IMR-90 (cell line): ENCODE data around the gene SLC38A3. TPM values are rescaled to one million over a fixed set of nuclear protein-coding genes. Genes with fewer than 3 reads are reported as not detected.

ENCODE experiments used
- ATAC-seq: fragments of 200-7000 bp; cut with Tn5 transposase; 2 replicates; pipeline ENCODE4 v1.9.1; 2020; ENCODE audit warnings: low read depth, mild to moderate bottlenecking, moderate library complexity
- BruUV-seq: library from RNA; stranded (reverse); fragments of 400-500 nt; replicated peaks from 2 replicates; lab custom pipeline; 2021; lab: Mats Ljungman, UMichigan
- CTCF ChIA-PET: fragments of 300-600 bp; formaldehyde crosslinking; extraction: SDS; loops from one replicate; lab custom pipeline; 2021; ENCODE audit warnings: antibody characterized with exemption; lab: Yijun Ruan, JAX
- POLR2A ChIA-PET: fragments of 300-600 bp; sonication (Branson Sonifier 250); formaldehyde crosslinking; loops from one replicate; lab custom pipeline; 2022; ENCODE audit warnings: antibody characterized with exemption; ENCODE audit not compliant: unreplicated experiment; lab: Charles Lee
- DNase-seq: peaks from one replicate; pipeline ENCODE4 v3.0.0; 2013
- H2AFZ ChIP-seq: replicated peaks from 2 replicates; pipeline ENCODE3; 2013; ENCODE audit warnings: low read length, mild to moderate bottlenecking; ENCODE audit not compliant: poor library complexity
- H2AK5ac ChIP-seq: 2 replicates; pipeline ENCODE4 v1.6.1; 2013; ENCODE audit warnings: low read depth, low read length, inconsistent platforms
- H2AK9ac ChIP-seq: replicated peaks from 2 replicates; pipeline ENCODE3; 2013; ENCODE audit warnings: mild to moderate bottlenecking, low read depth, low read length, moderate library complexity; ENCODE audit not compliant: poor library complexity
- H2BK120ac ChIP-seq: 2 replicates; pipeline ENCODE4 v1.6.1; 2013; ENCODE audit warnings: low read depth, low read length, inconsistent platforms
- H2BK15ac ChIP-seq: 3 replicates; pipeline ENCODE4 v1.6.1; 2013; ENCODE audit warnings: low read depth, low read length, inconsistent platforms
- H2BK20ac ChIP-seq: 2 replicates; pipeline ENCODE4 v1.6.1; 2013; ENCODE audit warnings: low read depth, mild to moderate bottlenecking, inconsistent platforms, low read length, moderate library complexity
- H2BK5ac ChIP-seq: 2 replicates; pipeline ENCODE4 v1.6.1; 2013; ENCODE audit warnings: mild to moderate bottlenecking, low read depth, low read length, inconsistent platforms; ENCODE audit not compliant: poor library complexity, severe bottlenecking
- H3K14ac ChIP-seq: replicated peaks from 2 replicates; pipeline ENCODE4 v1.6.1; 2013; ENCODE audit warnings: low read depth, low read length, inconsistent platforms
- H3K18ac ChIP-seq: 2 replicates; pipeline ENCODE4 v1.6.1; 2013; ENCODE audit warnings: low read depth, low read length, control low read depth
- H3K23ac ChIP-seq: 2 replicates; pipeline ENCODE4 v1.6.1; 2013; ENCODE audit warnings: low read depth, low read length, inconsistent platforms
- H3K27ac ChIP-seq: 2 replicates; pipeline ENCODE4 v1.5.1; 2013; ENCODE audit warnings: mild to moderate bottlenecking, control low read depth, low read length; ENCODE audit not compliant: insufficient read depth
- H3K27me3 ChIP-seq: 2 replicates; pipeline ENCODE4 v1.6.1; 2013; ENCODE audit warnings: low read length; ENCODE audit not compliant: control insufficient read depth, insufficient read depth
- H3K36me3 ChIP-seq: 2 replicates; pipeline ENCODE4 v1.6.1; 2013; ENCODE audit warnings: low read length, mixed read lengths; ENCODE audit not compliant: control insufficient read depth, insufficient read depth
- H3K4ac ChIP-seq: 2 replicates; pipeline ENCODE4 v1.6.1; 2013; ENCODE audit warnings: low read depth, low read length, inconsistent platforms
- H3K4me1 ChIP-seq: 2 replicates; pipeline ENCODE4 v1.6.1; 2013; ENCODE audit warnings: low read length, mixed read lengths; ENCODE audit not compliant: control insufficient read depth, insufficient read depth
- H3K4me2 ChIP-seq: 2 replicates; pipeline ENCODE4 v1.6.1; 2013; ENCODE audit warnings: low read depth, mild to moderate bottlenecking, control low read depth, low read length, moderate library complexity
- H3K4me3 ChIP-seq: 2 replicates; pipeline ENCODE4 v1.5.1; 2013; ENCODE audit warnings: low read depth, mild to moderate bottlenecking, control low read depth, low read length, moderate library complexity; ENCODE audit not compliant: insufficient read depth
- H3K56ac ChIP-seq: 2 replicates; pipeline ENCODE4 v1.6.1; 2013; ENCODE audit warnings: low read length, inconsistent platforms; ENCODE audit not compliant: insufficient read depth; ENCODE audit errors: extremely low read depth
- H3K79me1 ChIP-seq, 2 experiments: 2 replicates each; pipeline ENCODE4 v1.6.1; 2013; ENCODE audit warnings: low read length in 2 of 2, inconsistent platforms in 1 of 2, low read depth in 1 of 2
- H3K9ac ChIP-seq: 2 replicates; pipeline ENCODE4 v1.6.1; 2013; ENCODE audit warnings: low read depth, low read length, control low read depth
- H3K9me1 ChIP-seq: 2 replicates; pipeline ENCODE4 v1.6.1; 2013; ENCODE audit warnings: low read length, inconsistent platforms; ENCODE audit not compliant: insufficient read depth
- H3K9me3 ChIP-seq: 2 replicates; pipeline ENCODE4 v1.6.1; 2013; ENCODE audit warnings: low read length; ENCODE audit not compliant: control insufficient read depth, insufficient read depth
- H4K20me1 ChIP-seq: 2 replicates; pipeline ENCODE4 v1.6.1; 2013; ENCODE audit warnings: low read length, inconsistent platforms; ENCODE audit not compliant: insufficient read depth
- H4K5ac ChIP-seq: 2 replicates; pipeline ENCODE4 v1.6.1; 2013; ENCODE audit warnings: mild to moderate bottlenecking, low read depth, low read length, control low read depth
- H4K8ac ChIP-seq, 2 experiments: 2 replicates each; pipeline ENCODE4 v1.6.1; 2013; ENCODE audit warnings: low read depth in 2 of 2, low read length in 2 of 2, control low read depth in 1 of 2, inconsistent platforms in 1 of 2
- H4K91ac ChIP-seq: 2 replicates; pipeline ENCODE4 v1.6.1; 2013; ENCODE audit warnings: low read depth, low read length, inconsistent platforms; ENCODE audit not compliant: insufficient read depth
- BHLHE40 ChIP-seq: fragments of 150-350 bp; IDR thresholded peaks from 2 replicates; pipeline ENCODE4 v1.6.1; 2016; ENCODE audit warnings: mild to moderate bottlenecking, low read depth, low read length
- CEBPB ChIP-seq: IDR thresholded peaks from 2 replicates; pipeline ENCODE4 v1.6.1; 2012; ENCODE audit warnings: low read depth, low read length, improper control_type of control experiment
- CHD1 ChIP-seq: IDR thresholded peaks from 2 replicates; pipeline ENCODE4 v1.6.1; 2012; ENCODE audit warnings: low read depth, low read length, improper control_type of control experiment
- FOS ChIP-seq: fragments of 150-350 bp; IDR thresholded peaks from 2 replicates; pipeline ENCODE4 v1.6.1; 2016; ENCODE audit warnings: low read depth, low read length
- MAFK ChIP-seq: IDR thresholded peaks from 2 replicates; pipeline ENCODE4 v1.6.1; 2012; ENCODE audit warnings: low read depth, low read length, improper control_type of control experiment
- MAZ ChIP-seq: IDR thresholded peaks from 2 replicates; pipeline ENCODE4 v1.6.1; 2012; ENCODE audit warnings: low read depth, mild to moderate bottlenecking, low read length, improper control_type of control experiment, moderate library complexity, borderline replicate concordance
- MXI1 ChIP-seq: IDR thresholded peaks from 2 replicates; pipeline ENCODE4 v1.6.1; 2012; ENCODE audit warnings: low read depth, mild to moderate bottlenecking, low read length, moderate library complexity, borderline replicate concordance
- NFE2L2 ChIP-seq: fragments of 150-350 bp; IDR thresholded peaks from 2 replicates; pipeline ENCODE4 v1.6.1; 2016; ENCODE audit warnings: low read depth, mild to moderate bottlenecking, low read length
- POLR2A ChIP-seq: IDR thresholded peaks from 2 replicates; pipeline ENCODE4 v1.6.1; 2012; ENCODE audit warnings: mild to moderate bottlenecking, low read depth, low read length
- RAD21 ChIP-seq: IDR thresholded peaks from 2 replicates; pipeline ENCODE4 v1.6.1; 2012; ENCODE audit warnings: low read length, improper control_type of control experiment
- RCOR1 ChIP-seq: IDR thresholded peaks from 2 replicates; pipeline ENCODE4 v1.6.1; 2012; ENCODE audit warnings: mild to moderate bottlenecking, low read length, improper control_type of control experiment; ENCODE audit not compliant: insufficient replicate concordance
- RFX5 ChIP-seq: IDR thresholded peaks from 2 replicates; pipeline ENCODE4 v1.8.0; 2012; ENCODE audit warnings: low read depth, mild to moderate bottlenecking, low read length, moderate library complexity
- SMC3 ChIP-seq: fragments of 150-350 bp; IDR thresholded peaks from 2 replicates; pipeline ENCODE4 v1.6.1; 2016; ENCODE audit warnings: low read depth, mild to moderate bottlenecking, antibody characterized with exemption, low read length, moderate library complexity
- WGBS, 2 experiments: methylation state at CpG; one replicate each; pipeline versions ENCODE4 v1.1.5 to v1.1.7; 2013; ENCODE audit warnings: missing lambda C conversion rate in 2 of 2; ENCODE audit not compliant: insufficient read length in 1 of 2; ENCODE audit errors: extremely low coverage in 2 of 2; 5-methylcytosine and 5-hydroxymethylcytosine counted together
- dilution Hi-C: fragments of 300-500 bp; cut with HindIII; formaldehyde crosslinking; loops from one replicate; pipeline ENCODE4 v1.14.3; 2018; ENCODE audit warnings: low sequenced_read_pairs; ENCODE audit not compliant: unreplicated experiment
- in situ Hi-C: fragments of 300-500 bp; cut with MboI; formaldehyde crosslinking; loops from 3 replicates; pipeline ENCODE4 v1.14.3; 2019; ENCODE audit warnings: low sequenced_read_pairs, inconsistent platforms, mixed read lengths
- intact Hi-C: fragments of 100-400 bp; cut with micrococcal nuclease; formaldehyde crosslinking; loops from 2 replicates; pipeline ENCODE4 v1.10.0; 2022
- polyA plus RNA-seq, 3 experiments: library from polyadenylated mRNA; depleted of rRNA; stranded (reverse); fragments of >200 nt; gene quantifications; 2 replicates each; pipeline ENCODE4 v1.2.3, GENCODE V29; 2012; ENCODE audit warnings: low replicate concordance in 1 of 3
- total RNA-seq: library from RNA; depleted of rRNA; stranded (reverse); fragments of >200 nt; gene quantifications from 2 replicates; pipeline ENCODE4 v1.2.3, GENCODE V29; 2012
- TF ChIP-seq, protein P1 (sequence below): fragments of 150-350 bp; IDR thresholded peaks from 2 replicates; pipeline ENCODE4 v1.6.1; 2016; ENCODE audit warnings: low read depth, mild to moderate bottlenecking, low read length, moderate library complexity, borderline replicate concordance
- TF ChIP-seq, protein P2 (sequence below): fragments of 150-350 bp; IDR thresholded peaks from 2 replicates; pipeline ENCODE4 v1.6.1; 2017; ENCODE audit warnings: mild to moderate bottlenecking, antibody characterized with exemption, low read length, low read depth
- TF ChIP-seq, protein P3 (sequence below): conservative IDR thresholded peaks from 2 replicates; pipeline ENCODE4 v1.5.1; 2012; ENCODE audit warnings: mild to moderate bottlenecking, low read depth, low read length, improper control_type of control experiment

SLC38A3 gene
- total and polyA plus RNA-seq, 2 of the 4 experiments (the other 2 are of a cell fraction), result 0.12 to 0.36 TPM

DNA sequence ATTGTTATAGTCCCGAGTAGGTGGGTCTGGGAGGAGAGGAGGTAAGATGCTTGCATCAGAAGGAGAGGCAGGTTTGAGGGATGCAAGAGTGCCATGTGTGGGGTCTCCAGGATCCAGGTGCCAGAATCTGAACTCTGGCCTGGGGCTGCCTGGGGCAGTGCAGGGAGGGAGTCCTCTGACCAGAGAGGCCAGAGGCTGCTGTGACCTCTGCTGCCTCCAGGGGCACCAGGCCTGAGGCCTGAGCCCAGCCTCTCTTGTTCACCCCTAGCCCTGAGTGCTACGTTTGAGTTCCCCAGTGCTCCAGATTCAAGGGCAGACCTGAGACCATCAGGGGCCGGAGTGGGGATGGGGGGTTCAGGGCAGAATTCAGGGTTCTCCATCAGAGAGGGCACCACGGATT, 7.4 kb downstream of the SLC38A3 start:
- ChIA-PET POLR2A (no interaction called here), CTCF (interaction anchor here (1.2 to 1.3 kb wide), 2 partner anchors 14 to 34 kb away, joined by 4 to 5 read pairs; no protein-coding TSS in a partner anchor)

More for the DNA sequence above, 7.4 kb downstream of the SLC38A3 start:
- no peak overlapping the region for H3K56ac ChIP-seq
- no peak overlapping the region for H2AFZ ChIP-seq
- in situ Hi-C loops, result no loop called here
- no peaks in the 10 kb centered on the region for H4K20me1 ChIP-seq
- no peak overlapping the region for H3K23ac ChIP-seq
- H2AK5ac ChIP-seq, result no peak overlapping the region
- no peak overlapping the region for H3K9ac ChIP-seq
- H3K18ac ChIP-seq, result no peak overlapping the region
- no peak overlapping the region for H3K4me3 ChIP-seq
- H4K91ac ChIP-seq, result no peak overlapping the region
- no peak overlapping the region for H3K27ac ChIP-seq
- no peaks in the 10 kb centered on the region for H3K36me3 ChIP-seq
- dilution Hi-C loops, result no loop called here
- H3K9me3 ChIP-seq, result no peaks in the 10 kb centered on the region
- H4K5ac ChIP-seq, result no peak overlapping the region
- H3K27me3 ChIP-seq, result peaks cover 31% of the 10 kb centered on the region
- no peak overlapping the region for H3K4ac ChIP-seq
- H3K14ac ChIP-seq, result no peak overlapping the region
- WGBS, 2 experiments, result 83% methylated on average over 1 of the region's 4 CpGs; no CpG with 5 or more reads in 1 of the 2 experiments
- DNase-seq (no peak), ATAC-seq (no peak)
- H2AK9ac ChIP-seq, result peak overlapping the region; percentile 37
- no peak for TF ChIP-seq BHLHE40
- TF ChIP-seq FOS, result no peak
- TF ChIP-seq NFE2L2, result no peak
- no peak for TF ChIP-seq RCOR1
- TF ChIP-seq MAFK, result no peak
- no peak for TF ChIP-seq CEBPB
- TF ChIP-seq RAD21, result no peak
- TF ChIP-seq MAZ, result no peak
- no peak for TF ChIP-seq SMC3
- TF ChIP-seq RFX5, result no peak
- no peak for TF ChIP-seq CHD1
- TF ChIP-seq, protein P1, sequence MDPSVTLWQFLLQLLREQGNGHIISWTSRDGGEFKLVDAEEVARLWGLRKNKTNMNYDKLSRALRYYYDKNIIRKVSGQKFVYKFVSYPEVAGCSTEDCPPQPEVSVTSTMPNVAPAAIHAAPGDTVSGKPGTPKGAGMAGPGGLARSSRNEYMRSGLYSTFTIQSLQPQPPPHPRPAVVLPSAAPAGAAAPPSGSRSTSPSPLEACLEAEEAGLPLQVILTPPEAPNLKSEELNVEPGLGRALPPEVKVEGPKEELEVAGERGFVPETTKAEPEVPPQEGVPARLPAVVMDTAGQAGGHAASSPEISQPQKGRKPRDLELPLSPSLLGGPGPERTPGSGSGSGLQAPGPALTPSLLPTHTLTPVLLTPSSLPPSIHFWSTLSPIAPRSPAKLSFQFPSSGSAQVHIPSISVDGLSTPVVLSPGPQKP, result no peak
- TF ChIP-seq, protein P2, sequence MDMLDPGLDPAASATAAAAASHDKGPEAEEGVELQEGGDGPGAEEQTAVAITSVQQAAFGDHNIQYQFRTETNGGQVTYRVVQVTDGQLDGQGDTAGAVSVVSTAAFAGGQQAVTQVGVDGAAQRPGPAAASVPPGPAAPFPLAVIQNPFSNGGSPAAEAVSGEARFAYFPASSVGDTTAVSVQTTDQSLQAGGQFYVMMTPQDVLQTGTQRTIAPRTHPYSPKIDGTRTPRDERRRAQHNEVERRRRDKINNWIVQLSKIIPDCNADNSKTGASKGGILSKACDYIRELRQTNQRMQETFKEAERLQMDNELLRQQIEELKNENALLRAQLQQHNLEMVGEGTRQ, result no peak
- no peak for TF ChIP-seq POLR2A
- TF ChIP-seq MXI1, result no peak
- TF ChIP-seq, protein P3, sequence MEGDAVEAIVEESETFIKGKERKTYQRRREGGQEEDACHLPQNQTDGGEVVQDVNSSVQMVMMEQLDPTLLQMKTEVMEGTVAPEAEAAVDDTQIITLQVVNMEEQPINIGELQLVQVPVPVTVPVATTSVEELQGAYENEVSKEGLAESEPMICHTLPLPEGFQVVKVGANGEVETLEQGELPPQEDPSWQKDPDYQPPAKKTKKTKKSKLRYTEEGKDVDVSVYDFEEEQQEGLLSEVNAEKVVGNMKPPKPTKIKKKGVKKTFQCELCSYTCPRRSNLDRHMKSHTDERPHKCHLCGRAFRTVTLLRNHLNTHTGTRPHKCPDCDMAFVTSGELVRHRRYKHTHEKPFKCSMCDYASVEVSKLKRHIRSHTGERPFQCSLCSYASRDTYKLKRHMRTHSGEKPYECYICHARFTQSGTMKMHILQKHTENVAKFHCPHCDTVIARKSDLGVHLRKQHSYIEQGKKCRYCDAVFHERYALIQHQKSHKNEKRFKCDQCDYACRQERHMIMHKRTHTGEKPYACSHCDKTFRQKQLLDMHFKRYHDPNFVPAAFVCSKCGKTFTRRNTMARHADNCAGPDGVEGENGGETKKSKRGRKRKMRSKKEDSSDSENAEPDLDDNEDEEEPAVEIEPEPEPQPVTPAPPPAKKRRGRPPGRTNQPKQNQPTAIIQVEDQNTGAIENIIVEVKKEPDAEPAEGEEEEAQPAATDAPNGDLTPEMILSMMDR, result no peak
- intact Hi-C loops, result no loop called here
- no peak overlapping the region for H2BK5ac ChIP-seq
- no peak overlapping the region for H2BK120ac ChIP-seq
- no TSS peak for BruUV-seq
- no peaks in the 10 kb centered on the region for H3K9me1 ChIP-seq
- H3K4me2 ChIP-seq, result no peak overlapping the region
- H2BK15ac ChIP-seq, result no peak overlapping the region
- peaks cover 2% of the 10 kb centered on the region; the same call in 1 of the 2 replicates for H3K4me1 ChIP-seq
- no peaks in the 10 kb centered on the region for H3K79me1 ChIP-seq
- no peak overlapping the region for H4K8ac ChIP-seq
- no peak overlapping the region for H2BK20ac ChIP-seq
